ENCODE results near the gene HERC3.

The HERC3 gene

GRCh38 chr4:88591787-88592599, at the start of gene HERC3:
Gene HERC3 (plus strand): TSS chr4:88592480. CDS start chr4:88605824, 13,344 bp downstream.
- DNase-seq (ENCODE audit: low spot score), result peak; percentile 98

GRCh38 chr4:88549815-88550214, 42.5 kb upstream of the HERC3 start:
- DNase-seq (ENCODE audit: low spot score), result no peak

- no peak for DNase-seq (ENCODE audit: low spot score)
Measured at GRCh38 chr4:88567591-88567990, 24.7 kb upstream of the HERC3 start.

- DNase-seq (ENCODE audit: low spot score), result peak; percentile 44
Measured at GRCh38 chr4:88570001-88570400, 22.3 kb upstream of the HERC3 start.

- no peak for DNase-seq (ENCODE audit: low spot score)
Measured at GRCh38 chr4:88573276-88573980, 18.9 kb upstream of the HERC3 start.

- DNase-seq (ENCODE audit: low spot score), result peak; percentile 12
Measured at GRCh38 chr4:88573995-88574394, 18.3 kb upstream of the HERC3 start.

- DNase-seq (ENCODE audit: low spot score), result no peak
Measured at GRCh38 chr4:88575186-88575585, 17.1 kb upstream of the HERC3 start.

- DNase-seq (ENCODE audit: low spot score), result no peak
Measured at GRCh38 chr4:88582493-88582892, 9.8 kb upstream of the HERC3 start.

GRCh38 chr4:88583631-88584470, 8.4 kb upstream of the HERC3 start:
- no peak for DNase-seq (ENCODE audit: low spot score)

GRCh38 chr4:88584471-88584900, 7.8 kb upstream of the HERC3 start:
- DNase-seq (ENCODE audit: low spot score), result no peak

GRCh38 chr4:88585917-88586316, 6.4 kb upstream of the HERC3 start:
- DNase-seq (ENCODE audit: low spot score), result no peak

- DNase-seq (ENCODE audit: low spot score), result no peak
Measured at GRCh38 chr4:88587306-88587705, 5.0 kb upstream of the HERC3 start.

- peak; percentile 96 for DNase-seq (ENCODE audit: low spot score)
Measured at GRCh38 chr4:88592600-88593448, 544 bp downstream of the HERC3 start.

- no peak for DNase-seq (ENCODE audit: low spot score)
Measured at GRCh38 chr4:88597970-88598660, 5.8 kb downstream of the HERC3 start.

- no peak for DNase-seq (ENCODE audit: low spot score)
Measured at GRCh38 chr4:88599298-88599697, 7.0 kb downstream of the HERC3 start.

GRCh38 chr4:88599714-88600113, 7.4 kb downstream of the HERC3 start:
- DNase-seq (ENCODE audit: low spot score), result no peak

- DNase-seq (ENCODE audit: low spot score), result peak; percentile 57
Measured at GRCh38 chr4:88600176-88600838, 8.0 kb downstream of the HERC3 start.

GRCh38 chr4:88604978-88605678, 12.8 kb downstream of the HERC3 start:
- no peak for DNase-seq (ENCODE audit: low spot score)

GRCh38 chr4:88605736-88606135, 13.5 kb downstream of the HERC3 start:
- no peak for DNase-seq (ENCODE audit: low spot score)

- DNase-seq (ENCODE audit: low spot score), result no peak
Measured at GRCh38 chr4:88606832-88607231, 14.6 kb downstream of the HERC3 start.
